Smooth muscle cell of the brain vasculature (primary cell): ENCODE data around the gene LETM1.

Experiments used
- DNase-seq: peaks from one replicate; pipeline ENCODE4 v3.0.0-alpha.2; 2012; ENCODE audit warnings: low read depth, low spot score

The LETM1 gene

DNA sequence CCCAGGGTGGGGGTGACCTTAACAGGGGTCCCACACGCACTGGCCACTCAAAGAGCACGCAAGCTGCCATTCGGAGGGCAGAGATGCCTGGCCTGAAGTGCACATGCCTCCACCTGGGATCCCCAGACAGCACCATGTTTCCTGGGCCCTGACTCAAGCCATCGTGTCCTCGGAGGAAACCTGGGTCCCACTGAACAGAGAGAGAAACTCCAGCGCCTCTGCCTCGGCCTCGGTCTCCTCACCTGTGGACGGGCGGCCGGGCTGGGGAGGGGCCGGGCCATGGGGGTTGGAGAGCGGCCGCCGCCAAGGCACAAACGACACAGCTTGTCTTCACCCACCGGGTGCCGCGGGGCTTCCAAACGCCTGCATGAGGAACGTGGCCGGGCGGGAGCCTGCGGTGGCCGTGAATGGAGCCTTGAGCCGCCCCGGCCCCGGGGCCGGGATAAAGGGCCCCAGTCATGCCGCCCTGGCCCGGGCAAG lies 92.8 kb downstream of the LETM1 start:
- no peak for DNase-seq

- DNase-seq, result no peak
Observed at GRCh38 chr4:1762264-1763010, 93.5 kb downstream of the LETM1 start.
